Measurements from ENCODE around the gene CCDC93.
"Not testable (repeated sequence)": the region's sequence is repeated elsewhere in the genome, so short reads cannot be mapped to it uniquely, and the experiment has no call there.

CCDC93 gene

GRCh38 chr2:117935456-117935855, 78.4 kb downstream of the CCDC93 start:
- POLR2A ChIA-PET: no interaction called here
- CTCF ChIA-PET: interaction anchor here (1.7 kb wide), 1 partner anchor 94 kb away, joined by 5 read pairs; no protein-coding TSS in a partner anchor
- no peak overlapping the region for H3K4me3 ChIP-seq (ENCODE audit: low read depth, low read length)
- no peak for DNase-seq (ENCODE audit: low read depth, low spot score)
- no peak for TF ChIP-seq CTCF (IDR thresholded peaks at IDR 0.05; ENCODE audit: insufficient read depth, low read length, missing control alignments)

- no peak overlapping the region for H3K4me3 ChIP-seq (ENCODE audit: low read depth, low read length)
- no peak for DNase-seq (ENCODE audit: low read depth, low spot score)
- no peak for TF ChIP-seq CTCF (IDR thresholded peaks at IDR 0.05; ENCODE audit: insufficient read depth, low read length, missing control alignments)
- POLR2A ChIA-PET: no interaction called here
- CTCF ChIA-PET: interaction anchor here (0.8 to 5.0 kb wide), 2 partner anchors 16 to 69 kb away, joined by 3 to 28 read pairs; no protein-coding TSS in a partner anchor
Observed at GRCh38 chr2:117933884-117934354, 80.0 kb downstream of the CCDC93 start.

- DNase-seq (ENCODE audit: low read depth, low spot score): no peak
- ChIA-PET POLR2A (no interaction called here), CTCF (interaction anchor here (0.6 to 5.0 kb wide), 4 partner anchors 11 to 97 kb away, joined by 3 to 28 read pairs (median 6); no protein-coding TSS in a partner anchor)
- no peak overlapping the region for H3K4me3 ChIP-seq (ENCODE audit: low read depth, low read length)
- no peak for TF ChIP-seq CTCF (IDR thresholded peaks at IDR 0.05; ENCODE audit: insufficient read depth, low read length, missing control alignments)
Observed at GRCh38 chr2:117931978-117932377, 81.9 kb downstream of the CCDC93 start.

GRCh38 chr2:117931266-117931665, 82.6 kb downstream of the CCDC93 start:
- ChIA-PET POLR2A (no interaction called here), CTCF (interaction anchor here (1.0 to 5.0 kb wide), 4 partner anchors 72 to 117 kb away, joined by 3 to 28 read pairs (median 4); partner anchors contain the start of gene DDX18)
- no peak overlapping the region for H3K4me3 ChIP-seq (ENCODE audit: low read depth, low read length)
- TF ChIP-seq CTCF (IDR thresholded peaks at IDR 0.05; ENCODE audit: insufficient read depth, low read length, missing control alignments): no peak
- DNase-seq (ENCODE audit: low read depth, low spot score): no peak

- ChIA-PET POLR2A (interaction anchor here (0.6 kb wide), 1 partner anchor 50 kb away, joined by 3 read pairs; no protein-coding TSS in a partner anchor), CTCF (interaction anchor here (1.1 to 5.0 kb wide), 4 partner anchors 8 to 116 kb away, joined by 3 to 28 read pairs (median 4); partner anchors contain the start of gene DDX18)
- no peak for DNase-seq (ENCODE audit: low read depth, low spot score)
- TF ChIP-seq CTCF (IDR thresholded peaks at IDR 0.05; ENCODE audit: insufficient read depth, low read length, missing control alignments): no peak
- no peak overlapping the region for H3K4me3 ChIP-seq (ENCODE audit: low read depth, low read length)
Observed at GRCh38 chr2:117930775-117931174, 83.1 kb downstream of the CCDC93 start.

GRCh38 chr2:117923471-117923870, 90.4 kb downstream of the CCDC93 start:
- POLR2A ChIA-PET: not testable (repeated sequence)
- CTCF ChIA-PET: interaction anchor here (1.5 kb wide), 1 partner anchor 80 kb away, joined by 5 read pairs; no protein-coding TSS in a partner anchor

GRCh38 chr2:117921520-117921919, 92.3 kb downstream of the CCDC93 start:
- H3K4me3 ChIP-seq (ENCODE audit: low read depth, low read length): no peak overlapping the region
- ChIA-PET POLR2A (no interaction called here), CTCF (interaction anchor here (1.3 kb wide), 1 partner anchor 86 kb away, joined by 4 read pairs; no protein-coding TSS in a partner anchor)
- no peak for TF ChIP-seq CTCF (IDR thresholded peaks at IDR 0.05; ENCODE audit: insufficient read depth, low read length, missing control alignments)
- DNase-seq (ENCODE audit: low read depth, low spot score): no peak

More at GRCh38 chr2:117923471-117923870, 90.4 kb downstream of the CCDC93 start:
- DNase-seq (ENCODE audit: low read depth, low spot score); H3K4me3 ChIP-seq (ENCODE audit: low read depth, low read length): not testable (repeated sequence)

Data from AG04449 (cell line).